Prostate gland (tissue), 2 donors: Measurements from ENCODE around the gene SAMSN1. TPM values are rescaled to one million over a fixed set of nuclear protein-coding genes. Genes with fewer than 3 reads are reported as not detected.

Source experiments
- DNase-seq: peaks from one replicate; pipeline ENCODE4 v3.0.0-alpha.2; 2019; ENCODE audit warnings: low spot score
- H3K27ac ChIP-seq, 2 donors: fragments of 200-600 bp; sonication (generic); 2 replicates each; pipeline ENCODE4 v1.5.1; 2017 to 2019
- H3K27me3 ChIP-seq: fragments of 200-600 bp; sonication (generic); replicated peaks from 2 replicates; pipeline ENCODE4 v1.5.1; 2019; ENCODE audit not compliant: insufficient read depth
- H3K36me3 ChIP-seq, 2 donors: fragments of 200-600 bp; sonication (generic); 1 replicate in 1 of 2; 2 replicates in 1 of 2; pipeline versions ENCODE4 v1.5.1 to v1.8.1; 2017 to 2019
- H3K4me1 ChIP-seq: fragments of 200-600 bp; sonication (generic); replicated peaks from 2 replicates; pipeline ENCODE4 v1.5.1; 2019
- H3K4me3 ChIP-seq, 2 donors: fragments of 200-600 bp; sonication (generic); 2 replicates each; pipeline ENCODE4 v1.5.1; 2017 to 2019
- H3K9me3 ChIP-seq: fragments of 200-600 bp; sonication (generic); 2 replicates; pipeline ENCODE4 v1.5.1; 2017
- POLR2A ChIP-seq: fragments of 450-650 bp; IDR thresholded peaks from one replicate; pipeline ENCODE4 v1.6.1; 2016; ENCODE audit warnings: antibody characterized with exemption, mild to moderate bottlenecking
- POLR2AphosphoS5 ChIP-seq: sonication (generic); formaldehyde crosslinking; IDR thresholded peaks from one replicate; pipeline ENCODE4 v1.6.1; 2017; ENCODE audit warnings: antibody characterized with exemption
- whole genome bisulfite sequencing: methylation state at CpG from one replicate; pipeline ENCODE4 v1.1.5; 2018; 5-methylcytosine and 5-hydroxymethylcytosine counted together
- intact Hi-C: fragments of 100-400 bp; cut with DNase I; formaldehyde crosslinking; loops from one replicate; pipeline ENCODE4 v1.14.2; 2022
- total RNA-seq, 2 donors: library from RNA; depleted of rRNA; stranded (reverse); fragments of >200 nt; gene quantifications; one replicate each; pipeline ENCODE4 v1.1.0, GENCODE V29; 2016
- TF ChIP-seq, protein P1 (sequence below), 4 experiments: fragments of 200-600 bp in 2 of 4; fragments of 450-650 bp in 2 of 4; sonication (generic) in 2 of 4; IDR thresholded peaks; 1 replicate in 3 of 4; 2 replicates in 1 of 4; pipeline ENCODE4 v1.5.1; 2016 to 2019; ENCODE audit warnings: antibody characterized with exemption in 4 of 4, mild to moderate bottlenecking in 2 of 4, moderate library complexity in 2 of 4

SAMSN1 gene
- total RNA-seq, 2 donors from 2014 or later, result 1.1 TPM

DNA sequence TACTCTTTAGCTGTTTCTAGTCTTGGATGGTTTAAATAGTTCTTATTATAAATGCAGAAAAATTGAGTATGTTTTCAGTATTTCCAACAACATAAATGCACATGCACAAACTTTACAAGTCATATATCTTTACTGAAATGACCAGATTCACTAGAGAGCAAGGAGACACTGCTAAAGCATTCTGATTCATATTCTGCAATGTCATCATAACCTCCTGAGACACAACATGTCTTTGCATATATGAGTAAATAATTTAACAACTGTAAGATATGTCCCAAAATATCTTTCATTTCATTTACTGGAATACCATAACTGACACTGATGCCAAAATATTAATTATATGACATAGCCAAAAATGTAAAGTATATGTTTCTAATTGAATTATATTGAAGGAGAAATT lies 16.8 kb upstream of the SAMSN1 start:
- H3K27me3 ChIP-seq, result no peaks in the 10 kb centered on the region
- no peak overlapping the region for H3K27ac ChIP-seq
- TF ChIP-seq, protein P1, sequence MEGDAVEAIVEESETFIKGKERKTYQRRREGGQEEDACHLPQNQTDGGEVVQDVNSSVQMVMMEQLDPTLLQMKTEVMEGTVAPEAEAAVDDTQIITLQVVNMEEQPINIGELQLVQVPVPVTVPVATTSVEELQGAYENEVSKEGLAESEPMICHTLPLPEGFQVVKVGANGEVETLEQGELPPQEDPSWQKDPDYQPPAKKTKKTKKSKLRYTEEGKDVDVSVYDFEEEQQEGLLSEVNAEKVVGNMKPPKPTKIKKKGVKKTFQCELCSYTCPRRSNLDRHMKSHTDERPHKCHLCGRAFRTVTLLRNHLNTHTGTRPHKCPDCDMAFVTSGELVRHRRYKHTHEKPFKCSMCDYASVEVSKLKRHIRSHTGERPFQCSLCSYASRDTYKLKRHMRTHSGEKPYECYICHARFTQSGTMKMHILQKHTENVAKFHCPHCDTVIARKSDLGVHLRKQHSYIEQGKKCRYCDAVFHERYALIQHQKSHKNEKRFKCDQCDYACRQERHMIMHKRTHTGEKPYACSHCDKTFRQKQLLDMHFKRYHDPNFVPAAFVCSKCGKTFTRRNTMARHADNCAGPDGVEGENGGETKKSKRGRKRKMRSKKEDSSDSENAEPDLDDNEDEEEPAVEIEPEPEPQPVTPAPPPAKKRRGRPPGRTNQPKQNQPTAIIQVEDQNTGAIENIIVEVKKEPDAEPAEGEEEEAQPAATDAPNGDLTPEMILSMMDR (IDR thresholded peaks at IDR 0.05), result no peak
- no peak for TF ChIP-seq POLR2AphosphoS5
- no peak for TF ChIP-seq POLR2A
- intact Hi-C loops, result no loop called here
- H3K9me3 ChIP-seq, result no peaks in the 10 kb centered on the region
- no peak for DNase-seq
- no peaks in the 10 kb centered on the region for H3K36me3 ChIP-seq
- no peaks in the 10 kb centered on the region for H3K4me1 ChIP-seq
- H3K4me3 ChIP-seq, result no peak overlapping the region

DNA sequence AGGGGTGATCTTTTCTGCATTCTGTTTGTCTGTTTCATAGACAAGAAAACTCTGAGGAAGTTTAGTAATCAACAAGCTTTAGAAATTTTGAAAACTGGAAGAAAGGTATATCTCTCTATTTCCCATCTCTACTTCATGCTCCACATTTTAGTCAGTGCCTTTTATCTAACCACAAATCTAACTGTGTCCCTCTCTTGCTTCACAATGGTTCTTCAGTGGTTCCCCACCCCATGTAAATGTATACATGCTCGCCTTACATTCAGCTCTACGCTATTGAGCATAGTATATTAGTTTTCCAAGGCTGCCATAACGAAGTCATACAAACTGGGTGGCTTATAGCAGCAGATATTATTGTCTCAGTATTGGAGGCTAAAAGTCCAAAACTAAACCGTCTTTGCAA lies 14.4 kb upstream of the SAMSN1 start:
- no peaks in the 10 kb centered on the region for H3K9me3 ChIP-seq
- intact Hi-C loops, result no loop called here
- H3K27ac ChIP-seq, result no peak overlapping the region
- WGBS, result 68% methylated on average over 4 of the region's 4 CpGs
- H3K27me3 ChIP-seq, result no peaks in the 10 kb centered on the region
- TF ChIP-seq POLR2AphosphoS5 (no peak), POLR2A (no peak)
- TF ChIP-seq, protein P1 (IDR thresholded peaks at IDR 0.05), result no peak
- no peak overlapping the region for H3K4me3 ChIP-seq
- no peak for DNase-seq
- no peaks in the 10 kb centered on the region for H3K36me3 ChIP-seq
- H3K4me1 ChIP-seq, result no peaks in the 10 kb centered on the region

DNA sequence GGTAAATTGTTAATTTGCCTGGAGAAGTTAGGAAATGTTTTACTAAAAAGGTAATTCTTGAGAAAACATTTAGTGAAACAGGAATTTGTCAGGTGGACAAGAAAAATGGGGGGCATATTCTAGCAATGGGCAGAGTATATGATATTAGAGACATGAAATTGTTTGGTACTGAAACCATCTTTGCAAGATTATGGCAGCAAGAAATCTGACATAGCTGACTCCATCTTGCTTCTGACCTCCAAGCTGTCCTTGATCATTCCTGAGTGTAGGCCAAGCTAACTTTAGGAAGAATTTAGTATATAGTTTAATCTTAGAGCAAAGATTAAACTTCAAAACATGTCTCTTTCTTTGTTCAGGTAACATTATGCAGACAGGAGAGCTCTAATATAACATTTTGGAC lies 14.0 kb upstream of the SAMSN1 start:
- Histone ChIP-seq H3K36me3 (no peaks in the 10 kb centered on the region), H3K4me3 (no peak overlapping the region), H3K4me1 (no peaks in the 10 kb centered on the region), H3K27me3 (no peaks in the 10 kb centered on the region), H3K27ac (no peak overlapping the region), H3K9me3 (no peaks in the 10 kb centered on the region)
- intact Hi-C loops, result no loop called here
- TF ChIP-seq POLR2AphosphoS5 (no peak), POLR2A (no peak)
- TF ChIP-seq, protein P1 (IDR thresholded peaks at IDR 0.05), result no peak
- DNase-seq, result no peak

GRCh38 chr21:14559102-14559501 lies 13.0 kb upstream of the SAMSN1 start:
- Histone ChIP-seq H3K27me3 (no peaks in the 10 kb centered on the region), H3K4me3 (no peak overlapping the region), H3K9me3 (no peaks in the 10 kb centered on the region), H3K4me1 (no peaks in the 10 kb centered on the region), H3K27ac (no peak overlapping the region), H3K36me3 (no peaks in the 10 kb centered on the region)
- intact Hi-C loops, result no loop called here
- TF ChIP-seq, protein P1 (IDR thresholded peaks at IDR 0.05), result no peak
- DNase-seq, result no peak

DNA sequence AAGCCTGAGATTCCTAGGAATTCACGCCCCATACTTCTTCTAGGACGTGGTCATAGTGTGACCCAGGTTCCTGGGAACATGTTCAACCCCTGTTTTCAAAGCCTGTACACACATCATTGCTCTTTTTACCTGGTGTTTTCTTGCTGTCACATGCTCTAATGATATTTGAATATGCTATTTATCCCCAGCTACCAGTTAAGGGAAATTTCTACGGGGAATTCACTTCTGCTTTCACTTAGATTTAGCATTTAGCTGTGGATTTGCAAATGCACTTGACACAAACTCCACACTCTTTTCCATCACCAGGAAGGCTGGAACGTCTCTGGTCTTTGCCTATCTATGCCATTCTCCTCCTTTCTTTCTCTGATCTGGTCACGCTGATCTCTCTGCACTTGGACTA lies 11.3 kb upstream of the SAMSN1 start:
- Histone ChIP-seq H3K36me3 (no peaks in the 10 kb centered on the region), H3K27ac (no peak overlapping the region), H3K4me1 (no peaks in the 10 kb centered on the region), H3K4me3 (no peak overlapping the region), H3K27me3 (no peaks in the 10 kb centered on the region), H3K9me3 (no peaks in the 10 kb centered on the region)
- TF ChIP-seq POLR2A (no peak), POLR2AphosphoS5 (no peak)
- TF ChIP-seq, protein P1 (IDR thresholded peaks at IDR 0.05), result no peak
- intact Hi-C loops, result no loop called here
- no peak for DNase-seq
- 84% methylated on average over 5 of the region's 5 CpGs for WGBS
